ENCODE results near the gene CCDC69. TPM values are rescaled to one million over a fixed set of nuclear protein-coding genes. Genes with fewer than 3 reads are reported as not detected.

Gene CCDC69
- total RNA-seq, 4 donors from 2014 or later = 93.4 to 128 (median 114) TPM

DNA sequence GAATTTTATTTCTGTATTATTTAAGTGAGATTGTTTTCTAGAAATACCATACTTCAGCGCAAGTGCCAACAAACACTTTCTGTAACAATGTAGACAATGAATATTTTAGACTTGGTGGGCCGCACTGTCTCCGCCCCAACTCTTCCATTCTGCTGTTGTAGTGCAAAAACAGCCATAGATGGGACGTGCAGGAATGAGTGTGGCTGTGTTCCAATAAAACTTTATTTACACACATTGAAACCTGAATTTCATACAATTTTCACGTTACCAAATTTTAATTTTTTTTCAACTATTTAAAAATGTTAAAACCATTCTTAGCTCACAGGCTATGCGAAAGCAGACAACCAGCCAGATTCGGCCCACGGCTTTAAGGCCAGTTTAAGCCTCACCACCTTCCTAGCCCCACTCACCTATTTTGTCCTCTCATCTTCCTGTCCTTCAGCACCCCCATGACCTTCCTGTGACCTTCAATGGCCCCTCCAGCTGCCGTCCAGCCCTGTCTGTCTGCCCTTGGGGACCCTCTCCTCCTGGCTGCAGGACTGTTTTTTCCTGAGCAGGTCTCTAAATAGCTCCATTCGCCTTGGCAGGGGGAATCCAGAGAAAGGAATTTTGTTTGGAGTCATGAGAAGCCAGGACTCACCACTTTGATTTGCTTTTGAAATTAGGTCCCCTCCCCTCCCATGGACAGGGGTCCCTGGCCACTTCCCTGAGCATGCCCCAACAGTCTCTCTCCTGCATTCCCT lies 55.1 kb downstream of the CCDC69 start:
- intact Hi-C loops (cut with DNase I; ENCODE audit: low total_unique reads) = no loop called here

DNA sequence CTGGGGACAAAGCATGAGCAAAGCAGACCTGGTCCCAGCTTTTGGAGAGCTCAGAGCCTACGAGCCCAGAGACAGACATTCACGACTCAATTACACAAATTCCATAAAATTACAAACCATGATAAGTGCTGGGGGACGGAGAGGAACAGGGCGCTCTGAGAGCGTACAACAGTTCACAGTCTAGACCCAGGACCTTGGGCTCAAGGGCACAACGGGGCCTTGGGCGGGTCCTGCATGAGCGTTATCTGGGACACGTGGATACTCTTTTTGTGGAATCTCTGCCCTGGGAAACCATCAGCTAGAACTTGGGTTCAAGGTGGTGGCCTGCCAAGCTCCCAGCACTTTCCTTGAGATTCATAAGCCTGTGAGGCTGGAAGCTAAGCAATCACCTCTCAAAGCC lies 56.9 kb downstream of the CCDC69 start:
- DNase-seq (no peak), ATAC-seq (no peak)
- H3K27me3 ChIP-seq = no peaks in the 10 kb centered on the region
- H3K4me1 ChIP-seq = peaks cover 12 to 21% of the 10 kb centered on the region in 2 donors
- H3K9me3 ChIP-seq = no peaks in the 10 kb centered on the region
- H3K27ac ChIP-seq = no peak overlapping the region
- no peak for TF ChIP-seq POLR2A (IDR thresholded peaks at IDR 0.05)
- TF ChIP-seq, protein P1, sequence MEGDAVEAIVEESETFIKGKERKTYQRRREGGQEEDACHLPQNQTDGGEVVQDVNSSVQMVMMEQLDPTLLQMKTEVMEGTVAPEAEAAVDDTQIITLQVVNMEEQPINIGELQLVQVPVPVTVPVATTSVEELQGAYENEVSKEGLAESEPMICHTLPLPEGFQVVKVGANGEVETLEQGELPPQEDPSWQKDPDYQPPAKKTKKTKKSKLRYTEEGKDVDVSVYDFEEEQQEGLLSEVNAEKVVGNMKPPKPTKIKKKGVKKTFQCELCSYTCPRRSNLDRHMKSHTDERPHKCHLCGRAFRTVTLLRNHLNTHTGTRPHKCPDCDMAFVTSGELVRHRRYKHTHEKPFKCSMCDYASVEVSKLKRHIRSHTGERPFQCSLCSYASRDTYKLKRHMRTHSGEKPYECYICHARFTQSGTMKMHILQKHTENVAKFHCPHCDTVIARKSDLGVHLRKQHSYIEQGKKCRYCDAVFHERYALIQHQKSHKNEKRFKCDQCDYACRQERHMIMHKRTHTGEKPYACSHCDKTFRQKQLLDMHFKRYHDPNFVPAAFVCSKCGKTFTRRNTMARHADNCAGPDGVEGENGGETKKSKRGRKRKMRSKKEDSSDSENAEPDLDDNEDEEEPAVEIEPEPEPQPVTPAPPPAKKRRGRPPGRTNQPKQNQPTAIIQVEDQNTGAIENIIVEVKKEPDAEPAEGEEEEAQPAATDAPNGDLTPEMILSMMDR (IDR thresholded peaks at IDR 0.05 in 4 of 5, conservative IDR thresholded peaks at IDR 0.05 in 1 of 5) = no peak
- H3K36me3 ChIP-seq = no peaks in the 10 kb centered on the region
- intact Hi-C loops (cut with DNase I; ENCODE audit: low total_unique reads) (no loop called here), in situ Hi-C loops (cut with MboI; ENCODE audit: low sequenced_read_pairs in 4 of 4) (no loop called here)
- H3K4me3 ChIP-seq = no peak overlapping the region

More for the DNA sequence above, 55.1 kb downstream of the CCDC69 start:
- Histone ChIP-seq H3K9me3 (no peaks in the 10 kb centered on the region), H3K4me1 (peaks cover 14 to 21% of the 10 kb centered on the region in 2 donors), H3K36me3 (no peaks in the 10 kb centered on the region), H3K27ac (no peak overlapping the region), H3K4me3 (no peak overlapping the region), H3K27me3 (no peaks in the 10 kb centered on the region)
- TF ChIP-seq, protein P1 (IDR thresholded peaks at IDR 0.05 in 4 of 5, conservative IDR thresholded peaks at IDR 0.05 in 1 of 5) = no peak
- TF ChIP-seq POLR2A (IDR thresholded peaks at IDR 0.05) = no peak
- DNase-seq (peak in 1 of 2 donors; percentile 8), ATAC-seq (no peak)
- in situ Hi-C loops (cut with MboI; ENCODE audit: low sequenced_read_pairs in 4 of 4) = no loop called here

DNA sequence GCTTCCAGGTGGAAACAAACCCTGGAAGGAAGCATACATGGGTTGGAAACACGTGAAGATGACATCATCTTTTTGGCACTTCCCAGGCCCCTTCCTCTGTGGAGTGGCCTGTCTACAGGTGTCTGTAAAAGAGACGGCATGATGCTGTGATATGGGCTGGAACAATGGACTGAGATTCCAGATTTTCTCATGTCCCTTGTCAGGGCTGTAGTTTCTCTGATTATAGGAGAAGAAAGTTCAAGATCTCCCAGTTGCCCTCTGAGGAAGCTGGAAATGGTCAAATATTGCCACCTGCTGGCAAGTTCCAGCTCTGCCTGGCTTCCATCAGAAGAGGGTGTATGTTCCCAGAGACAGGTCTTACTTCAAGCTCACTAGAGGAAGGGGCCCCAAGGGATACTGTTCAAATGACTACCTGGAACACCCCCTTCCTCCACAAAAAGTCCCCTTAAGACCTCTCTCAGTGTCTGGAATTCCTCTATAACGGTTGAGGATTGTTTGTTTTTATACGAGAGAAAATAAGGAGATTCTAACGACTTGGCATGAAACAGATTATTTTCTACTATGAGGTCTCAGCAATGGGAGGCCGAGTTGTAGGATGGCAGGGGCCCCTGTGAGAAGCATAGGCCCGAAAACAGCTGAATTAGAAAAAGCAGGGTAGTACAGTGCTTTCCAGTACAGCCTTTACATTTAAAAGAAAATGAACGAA lies 59.1 kb downstream of the CCDC69 start:
- no peaks in the 10 kb centered on the region for H3K36me3 ChIP-seq
- peak overlapping the region in 3 of 4 donors; percentile 29 to 41 (median 34) for H3K27ac ChIP-seq
- no peak overlapping the region for H3K4me3 ChIP-seq
- intact Hi-C loops (cut with DNase I; ENCODE audit: low total_unique reads) (loop anchor here (1.0 to 2.0 kb wide), 3 partner anchors 39 to 114 kb away; no protein-coding TSS in a partner anchor), in situ Hi-C loops (cut with MboI; ENCODE audit: low sequenced_read_pairs in 4 of 4) (loop anchor here in 3 of 4 donors (5.0 kb wide), 2 partner anchors 38 to 43 kb away; no protein-coding TSS in a partner anchor)
- peaks cover 12 to 21% of the 10 kb centered on the region in 2 donors for H3K4me1 ChIP-seq
- peak; percentile 65 to 83 for DNase-seq
- ATAC-seq = peak; percentile 91 to 94
- no peaks in the 10 kb centered on the region for H3K27me3 ChIP-seq
- TF ChIP-seq, protein P1 (IDR thresholded peaks at IDR 0.05 in 4 of 5, conservative IDR thresholded peaks at IDR 0.05 in 1 of 5) = peak; percentile 79 to 92 (median 91)
- TF ChIP-seq POLR2A (IDR thresholded peaks at IDR 0.05) = no peak
- no peaks in the 10 kb centered on the region for H3K9me3 ChIP-seq

DNA sequence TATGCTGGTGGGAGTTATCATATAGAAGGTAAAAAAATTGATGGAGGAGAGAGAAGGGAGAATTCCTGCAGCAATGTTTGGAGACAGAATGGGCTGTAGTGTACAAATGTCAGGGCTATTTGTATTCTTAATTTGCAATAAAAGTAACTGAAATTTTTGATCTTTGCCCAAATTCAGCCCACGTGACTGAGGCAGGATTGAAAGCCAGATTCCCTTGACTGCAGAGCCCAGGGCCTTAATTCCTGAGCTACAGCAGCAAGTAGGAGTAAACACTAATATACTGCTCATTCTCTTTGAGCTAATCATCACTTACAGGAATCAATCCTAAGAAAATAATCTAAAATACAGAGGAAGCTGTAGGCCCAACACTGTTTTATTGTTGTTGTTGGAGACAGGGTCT lies 61.1 kb downstream of the CCDC69 start:
- no peak for TF ChIP-seq POLR2A (IDR thresholded peaks at IDR 0.05)
- TF ChIP-seq, protein P1 (IDR thresholded peaks at IDR 0.05 in 4 of 5, conservative IDR thresholded peaks at IDR 0.05 in 1 of 5) = no peak
- Histone ChIP-seq H3K9me3 (no peaks in the 10 kb centered on the region), H3K36me3 (no peaks in the 10 kb centered on the region), H3K4me3 (no peak overlapping the region), H3K27ac (no peak overlapping the region), H3K4me1 (peaks cover 14 to 17% of the 10 kb centered on the region in 2 donors), H3K27me3 (no peaks in the 10 kb centered on the region)
- intact Hi-C loops (cut with DNase I; ENCODE audit: low total_unique reads) (no loop called here), in situ Hi-C loops (cut with MboI; ENCODE audit: low sequenced_read_pairs in 4 of 4) (loop anchor here in 3 of 4 donors (5.0 kb wide), 2 partner anchors 35 to 40 kb away; no protein-coding TSS in a partner anchor)
- no peak for DNase-seq
- ATAC-seq = no peak

Data from gastrocnemius medialis (tissue), 4 donors.